HG02938 (cell line): Measurements from ENCODE around the gene SNCB.

ENCODE experiments used
- ATAC-seq: cut with Tn5 transposase; IDR thresholded peaks from one replicate; pipeline ENCODE4 v1.9.1; 2021; ENCODE audit warnings: mild to moderate bottlenecking, moderate library complexity; ENCODE audit not compliant: unreplicated experiment

The SNCB gene

GRCh38 chr5:176625966-176626875 lies 4.1 kb downstream of the SNCB start:
- no peak for ATAC-seq

DNA sequence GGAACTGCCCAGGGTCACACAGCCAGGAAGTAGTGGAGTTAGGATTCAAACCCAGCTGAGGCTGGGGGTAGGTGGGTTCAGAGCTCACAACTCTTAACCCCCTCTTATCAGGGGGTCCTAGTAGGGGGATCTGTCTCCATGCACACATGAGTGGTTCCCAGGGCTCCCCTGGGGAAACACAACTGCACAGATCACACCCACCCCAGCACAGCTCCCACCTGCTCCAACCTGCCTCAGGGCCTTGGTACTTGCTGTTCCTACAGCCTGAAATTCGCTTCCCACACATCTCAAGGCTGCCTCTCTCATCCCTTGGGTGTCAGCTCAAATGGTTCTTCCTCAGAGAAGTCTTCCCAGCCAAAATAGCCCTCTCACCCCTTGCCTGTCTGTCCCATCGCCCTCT lies 4.8 kb downstream of the SNCB start:
- no peak for ATAC-seq

- ATAC-seq = no peak
Observed at GRCh38 chr5:176624938-176625337, 5.4 kb downstream of the SNCB start.

DNA sequence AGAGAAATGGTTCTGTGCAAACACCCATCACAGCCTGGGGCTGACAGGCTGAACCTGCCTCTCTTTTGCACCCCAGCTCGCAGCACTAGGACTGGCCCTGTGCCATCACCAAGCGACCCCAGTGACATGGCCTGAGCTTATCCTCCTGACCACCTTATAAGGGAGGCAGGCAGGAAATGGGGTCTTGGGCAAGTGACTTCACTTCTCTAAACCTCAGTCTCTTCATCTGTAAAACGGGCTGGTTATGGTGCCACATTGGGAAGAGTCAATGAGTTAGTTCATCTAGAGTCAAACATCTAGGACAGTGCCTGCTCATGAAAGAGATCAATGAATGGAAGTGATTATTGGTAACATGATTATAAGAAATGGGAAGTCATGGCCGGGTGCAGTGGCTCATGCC lies 6.2 kb downstream of the SNCB start:
- ATAC-seq = no peak

- ATAC-seq = no peak
Observed at GRCh38 chr5:176621661-176622079, 8.7 kb downstream of the SNCB start.

GRCh38 chr5:176620333-176620981 lies 9.9 kb downstream of the SNCB start:
- no peak for ATAC-seq

DNA sequence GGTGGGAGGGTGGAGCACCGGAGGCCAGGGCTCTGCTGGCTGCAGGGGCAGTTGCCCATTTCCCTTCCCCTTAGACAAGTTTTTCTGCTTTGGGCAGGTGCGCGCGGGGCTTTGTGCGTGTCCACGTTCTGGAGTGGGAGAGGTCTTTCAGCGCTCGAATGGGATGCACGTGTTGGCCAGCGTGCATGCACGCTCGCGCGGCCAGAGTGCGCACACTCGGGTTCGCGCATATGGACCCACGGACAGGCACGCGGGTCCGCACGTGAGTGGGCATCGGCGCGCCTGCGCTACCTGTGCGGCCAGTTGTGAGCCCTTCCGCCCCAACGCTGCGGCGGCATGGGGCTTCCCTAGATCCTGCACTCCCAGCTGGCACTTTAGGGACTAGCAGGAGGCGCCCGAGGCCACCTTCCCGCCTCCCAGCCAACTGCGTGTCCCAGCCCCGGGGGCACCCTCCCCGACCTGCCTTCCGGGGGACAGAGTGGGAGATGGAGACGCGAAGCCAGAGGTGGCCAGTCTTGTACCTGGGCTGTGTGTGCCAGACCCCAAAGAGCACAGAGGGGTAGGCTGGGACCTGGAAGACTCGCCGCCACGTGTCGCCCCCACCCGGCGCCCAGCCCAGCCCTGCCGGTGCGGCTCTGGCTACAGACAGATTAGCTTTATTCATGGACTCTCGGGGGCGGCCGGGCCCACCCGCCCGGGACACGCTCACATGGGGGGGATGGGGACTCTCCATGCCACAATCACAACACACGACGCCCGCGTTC lies 10.6 kb downstream of the SNCB start:
- no peak for ATAC-seq

- ATAC-seq = peak; percentile 70
Observed at GRCh38 chr5:176619203-176619568, 11.1 kb downstream of the SNCB start.

GRCh38 chr5:176618783-176619182 lies 11.6 kb downstream of the SNCB start:
- ATAC-seq = no peak

GRCh38 chr5:176616511-176616910 lies 13.8 kb downstream of the SNCB start:
- no peak for ATAC-seq

- no peak for ATAC-seq
Observed at GRCh38 chr5:176614805-176615478, 15.4 kb downstream of the SNCB start.

DNA sequence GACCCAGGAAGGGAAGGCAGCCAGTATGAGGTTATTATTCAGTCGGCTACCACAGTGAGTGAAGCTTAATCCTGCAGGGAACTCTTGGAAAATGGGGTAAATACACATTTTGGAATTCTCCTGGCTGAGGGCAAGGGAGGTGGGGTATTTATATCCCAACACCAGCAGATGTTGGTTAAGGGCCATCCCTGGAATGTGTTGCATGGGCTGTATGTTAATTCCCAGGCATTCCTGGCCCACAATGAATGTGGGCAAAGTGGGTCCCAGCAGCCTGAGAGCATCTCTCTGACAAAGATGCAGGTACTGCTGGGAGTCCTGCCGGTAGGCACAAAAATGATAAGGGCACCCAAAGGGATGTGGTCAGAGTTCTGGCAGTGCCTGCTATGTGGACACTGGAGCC lies 17.5 kb downstream of the SNCB start:
- ATAC-seq = no peak

- no peak for ATAC-seq
Observed at GRCh38 chr5:176612008-176612407, 18.3 kb downstream of the SNCB start.

DNA sequence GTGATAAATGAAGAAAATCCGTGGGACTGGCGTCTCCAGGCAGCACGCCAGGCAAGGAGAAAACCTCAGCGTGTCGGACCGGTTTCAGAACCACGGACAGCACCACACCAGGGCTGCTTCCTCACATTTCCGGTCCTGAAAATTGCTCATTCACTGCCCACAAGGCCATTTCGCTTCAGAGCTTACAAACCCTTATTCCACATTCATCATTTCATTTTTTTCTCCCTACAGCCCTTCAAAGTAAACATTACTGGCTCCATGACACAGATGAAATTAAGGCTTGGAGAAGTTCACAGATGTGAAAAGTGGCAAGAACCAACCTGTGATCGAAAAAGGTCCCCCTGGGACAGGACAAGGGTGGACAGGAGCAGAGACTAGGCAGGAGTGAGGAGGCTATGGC lies 18.9 kb downstream of the SNCB start:
- no peak for ATAC-seq

- peak; percentile 11 for ATAC-seq
Observed at GRCh38 chr5:176610435-176610773, 19.9 kb downstream of the SNCB start.

- ATAC-seq = peak; percentile 60
Observed at GRCh38 chr5:176609724-176610434, 20.5 kb downstream of the SNCB start, which contains the start of gene GPRIN1. GPRIN1 (minus strand) TSS chr5:176610156; CDS start chr5:176599834, 10,322 bp downstream.

- ATAC-seq = peak; percentile 11
Observed at GRCh38 chr5:176608937-176609723, 21.2 kb downstream of the SNCB start.

GRCh38 chr5:176608142-176608705 lies 22.1 kb downstream of the SNCB start:
- no peak for ATAC-seq

DNA sequence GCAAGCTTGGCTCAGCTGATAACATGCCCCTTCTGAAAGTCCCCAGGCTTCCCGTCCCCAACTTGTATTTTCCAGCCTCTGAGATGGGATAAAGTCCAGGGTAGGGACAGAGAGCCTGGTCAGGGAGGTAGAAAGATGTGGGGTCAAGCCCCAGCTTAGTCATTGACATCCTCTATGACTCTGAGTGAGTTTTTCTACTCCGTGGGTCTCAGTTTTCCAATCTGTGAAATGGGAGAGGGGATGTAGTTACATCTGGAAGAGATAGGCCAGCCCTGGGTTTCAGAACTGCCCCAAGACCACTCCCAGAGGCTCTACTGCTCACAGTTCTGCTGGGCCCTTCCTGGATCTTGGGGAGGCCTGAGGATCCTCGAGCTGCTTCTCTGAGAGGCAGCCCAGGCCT lies 23.5 kb downstream of the SNCB start:
- ATAC-seq = no peak
